GM12873 (cell line): ENCODE measurements around the gene CELSR1.

Source experiments
- TF ChIP-seq, protein P1 (sequence below): IDR thresholded peaks from 2 replicates; pipeline ENCODE4 v1.5.1; 2012; ENCODE audit warnings: low read depth, mild to moderate bottlenecking, moderate library complexity, low read length, control low read depth; ENCODE audit not compliant: insufficient read depth; ENCODE audit errors: missing control alignments

The CELSR1 gene

DNA sequence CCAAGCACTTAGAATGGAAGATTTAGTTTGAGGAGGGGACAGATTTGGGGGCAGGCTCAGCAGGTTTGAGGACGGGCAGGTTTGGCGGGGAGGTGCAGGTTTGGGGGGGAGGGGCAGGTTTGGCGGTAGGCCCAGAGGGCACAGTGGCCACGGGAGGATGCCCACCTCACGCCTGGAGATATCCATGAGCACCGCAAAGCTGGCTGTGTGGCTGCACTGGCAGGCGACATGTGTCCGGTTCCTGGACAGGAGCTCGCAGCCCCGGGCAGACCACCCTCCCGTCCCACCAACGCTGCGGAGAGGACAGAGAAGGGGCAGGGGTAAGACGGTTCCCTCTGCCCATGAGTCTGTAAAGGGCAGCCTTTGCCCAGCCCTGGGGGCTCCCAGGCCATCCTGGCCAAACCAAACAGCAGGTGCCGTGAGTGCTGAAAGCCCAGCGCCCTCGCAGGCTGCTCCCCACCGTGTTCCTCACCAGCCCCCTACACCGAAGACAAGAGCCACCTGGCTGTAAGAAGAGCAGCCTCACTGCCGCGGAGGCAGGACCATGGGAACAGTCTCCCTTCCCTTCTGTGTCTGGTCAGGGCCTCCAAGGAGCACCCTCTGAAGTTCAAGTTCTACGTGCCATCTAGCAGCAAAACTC, 158.9 kb downstream of the CELSR1 start:
- TF ChIP-seq, protein P1, sequence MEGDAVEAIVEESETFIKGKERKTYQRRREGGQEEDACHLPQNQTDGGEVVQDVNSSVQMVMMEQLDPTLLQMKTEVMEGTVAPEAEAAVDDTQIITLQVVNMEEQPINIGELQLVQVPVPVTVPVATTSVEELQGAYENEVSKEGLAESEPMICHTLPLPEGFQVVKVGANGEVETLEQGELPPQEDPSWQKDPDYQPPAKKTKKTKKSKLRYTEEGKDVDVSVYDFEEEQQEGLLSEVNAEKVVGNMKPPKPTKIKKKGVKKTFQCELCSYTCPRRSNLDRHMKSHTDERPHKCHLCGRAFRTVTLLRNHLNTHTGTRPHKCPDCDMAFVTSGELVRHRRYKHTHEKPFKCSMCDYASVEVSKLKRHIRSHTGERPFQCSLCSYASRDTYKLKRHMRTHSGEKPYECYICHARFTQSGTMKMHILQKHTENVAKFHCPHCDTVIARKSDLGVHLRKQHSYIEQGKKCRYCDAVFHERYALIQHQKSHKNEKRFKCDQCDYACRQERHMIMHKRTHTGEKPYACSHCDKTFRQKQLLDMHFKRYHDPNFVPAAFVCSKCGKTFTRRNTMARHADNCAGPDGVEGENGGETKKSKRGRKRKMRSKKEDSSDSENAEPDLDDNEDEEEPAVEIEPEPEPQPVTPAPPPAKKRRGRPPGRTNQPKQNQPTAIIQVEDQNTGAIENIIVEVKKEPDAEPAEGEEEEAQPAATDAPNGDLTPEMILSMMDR: no peak

DNA sequence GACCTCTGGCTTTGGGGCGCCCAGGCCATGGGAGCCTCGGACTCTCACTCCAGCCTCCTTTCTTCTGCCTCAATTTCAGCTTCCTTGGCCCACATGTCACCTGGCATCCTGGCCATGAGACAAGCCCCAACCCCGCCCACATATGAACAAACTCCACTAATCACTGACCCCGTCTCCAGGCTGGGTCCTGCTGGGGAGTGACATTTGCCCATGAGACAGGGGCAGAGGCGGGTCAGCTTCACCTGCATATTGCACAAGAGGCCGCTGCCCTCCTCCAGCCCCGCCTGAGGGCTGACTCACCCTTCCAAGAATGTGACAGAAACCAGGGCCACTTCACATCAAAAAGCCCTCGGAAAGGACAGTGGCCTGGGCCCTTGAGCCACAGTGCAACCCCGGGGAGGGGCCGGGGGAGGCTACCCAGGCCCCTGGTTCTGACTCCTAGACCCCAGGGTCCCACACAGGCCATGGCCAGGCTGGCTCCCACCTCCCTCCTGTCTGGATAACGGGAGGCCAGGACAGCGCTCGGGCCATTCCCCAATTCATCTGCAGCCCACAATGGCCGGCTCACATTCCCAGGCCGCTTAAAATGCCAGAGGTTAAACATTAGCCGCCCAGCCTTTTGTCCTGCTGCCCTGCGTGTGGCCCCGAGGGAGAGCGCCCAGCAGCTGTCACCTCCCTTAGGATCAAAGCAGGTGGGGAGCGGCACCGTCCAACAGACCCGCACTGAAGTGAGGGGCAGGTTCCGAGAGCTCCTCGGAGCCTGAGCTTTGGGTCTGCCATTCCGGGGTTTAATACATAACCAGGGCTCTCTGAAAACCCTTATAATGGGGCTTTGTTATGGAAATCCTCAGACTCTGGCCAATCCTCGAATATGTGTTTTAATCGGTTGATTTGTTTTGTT, 159.6 kb downstream of the CELSR1 start:
- TF ChIP-seq, protein P1: no peak

DNA sequence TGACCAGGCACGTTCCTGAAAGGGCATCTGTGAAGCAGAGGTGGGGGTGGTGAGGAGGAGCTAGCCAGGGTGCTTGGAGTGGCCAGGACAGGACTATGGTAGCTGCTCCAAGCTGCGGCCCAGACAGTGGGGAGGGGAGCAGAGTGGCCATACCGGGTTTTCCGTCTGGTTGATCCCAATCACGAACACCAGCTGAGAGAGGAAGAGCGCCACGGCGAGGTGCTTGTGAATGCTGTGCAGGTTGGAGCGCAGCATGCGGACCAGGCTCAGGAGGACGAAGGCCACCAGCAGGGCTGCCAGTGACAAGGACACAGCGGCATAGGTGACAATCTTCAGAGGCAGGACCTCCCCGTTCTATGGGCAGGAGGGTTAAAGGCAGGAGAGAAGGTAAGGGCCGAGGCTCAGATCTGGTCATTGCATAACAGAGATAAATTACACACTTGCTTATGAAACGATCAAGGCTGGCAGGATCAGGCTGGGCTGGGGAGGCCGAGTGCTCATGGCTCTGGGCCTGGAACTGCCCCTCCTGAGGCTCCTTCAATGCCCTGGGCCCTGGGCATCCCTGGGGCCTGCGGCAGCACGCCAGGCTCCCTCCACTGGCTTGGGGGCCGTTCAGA, 160.4 kb downstream of the CELSR1 start:
- TF ChIP-seq, protein P1: no peak

DNA sequence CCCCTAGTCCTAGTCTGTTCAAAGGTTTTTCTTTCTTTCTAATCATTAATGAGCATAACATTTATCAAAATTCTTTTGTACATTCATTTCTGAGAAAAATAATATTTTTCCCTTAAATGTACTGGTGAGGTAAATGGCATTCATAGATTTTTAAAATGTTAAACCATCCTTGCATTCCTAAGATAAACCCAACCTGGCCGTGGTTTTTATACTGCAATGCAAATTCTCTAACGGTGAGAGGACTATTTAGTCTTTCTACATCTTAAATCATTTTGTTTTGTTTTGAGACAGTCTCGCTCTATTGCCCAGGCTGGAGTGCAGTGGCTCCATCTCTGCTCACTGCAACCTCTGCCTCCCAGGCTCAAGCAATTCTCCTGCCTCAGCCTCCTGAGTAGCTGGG, 161.3 kb downstream of the CELSR1 start:
- TF ChIP-seq, protein P1: no peak

DNA sequence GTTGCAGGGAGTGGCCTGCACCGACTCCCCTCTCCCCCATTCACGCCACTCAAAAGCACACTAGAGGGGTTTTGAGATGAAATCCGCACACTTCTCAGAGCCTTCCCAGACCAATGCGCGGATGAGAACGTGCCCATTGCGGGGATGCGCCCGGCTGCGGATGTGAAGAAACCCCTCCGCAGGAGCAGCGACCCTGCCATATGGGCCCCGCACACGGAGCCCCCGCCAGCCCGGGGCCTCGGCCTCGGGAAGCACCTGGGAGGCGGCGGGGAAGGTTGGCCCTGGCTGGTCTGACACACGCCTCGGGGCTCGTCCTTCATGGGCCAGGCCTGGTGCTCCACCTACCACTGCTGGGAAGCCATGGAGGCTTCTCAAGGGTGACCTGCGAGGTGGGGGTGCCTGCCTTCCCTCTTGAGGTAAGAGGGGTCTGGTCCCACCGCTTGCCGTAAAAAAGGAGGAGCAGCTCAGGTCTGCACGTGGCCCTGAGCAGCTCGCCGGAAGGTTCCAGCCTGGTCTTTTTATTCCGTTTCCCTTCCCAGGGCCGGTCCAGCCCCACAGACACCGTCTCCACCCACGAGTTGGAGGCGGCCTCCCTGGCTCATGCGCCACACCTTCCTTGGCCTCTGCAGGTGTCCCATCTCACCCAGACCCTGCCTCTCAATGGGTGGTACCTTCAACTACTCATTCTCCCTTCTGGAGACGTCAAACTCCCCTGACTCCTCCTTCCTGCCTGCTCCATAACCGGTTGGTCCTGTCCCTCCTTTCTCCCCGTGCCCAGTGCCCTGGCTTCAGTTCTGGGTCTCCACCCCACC, 162.6 kb downstream of the CELSR1 start:
- TF ChIP-seq, protein P1: no peak

DNA sequence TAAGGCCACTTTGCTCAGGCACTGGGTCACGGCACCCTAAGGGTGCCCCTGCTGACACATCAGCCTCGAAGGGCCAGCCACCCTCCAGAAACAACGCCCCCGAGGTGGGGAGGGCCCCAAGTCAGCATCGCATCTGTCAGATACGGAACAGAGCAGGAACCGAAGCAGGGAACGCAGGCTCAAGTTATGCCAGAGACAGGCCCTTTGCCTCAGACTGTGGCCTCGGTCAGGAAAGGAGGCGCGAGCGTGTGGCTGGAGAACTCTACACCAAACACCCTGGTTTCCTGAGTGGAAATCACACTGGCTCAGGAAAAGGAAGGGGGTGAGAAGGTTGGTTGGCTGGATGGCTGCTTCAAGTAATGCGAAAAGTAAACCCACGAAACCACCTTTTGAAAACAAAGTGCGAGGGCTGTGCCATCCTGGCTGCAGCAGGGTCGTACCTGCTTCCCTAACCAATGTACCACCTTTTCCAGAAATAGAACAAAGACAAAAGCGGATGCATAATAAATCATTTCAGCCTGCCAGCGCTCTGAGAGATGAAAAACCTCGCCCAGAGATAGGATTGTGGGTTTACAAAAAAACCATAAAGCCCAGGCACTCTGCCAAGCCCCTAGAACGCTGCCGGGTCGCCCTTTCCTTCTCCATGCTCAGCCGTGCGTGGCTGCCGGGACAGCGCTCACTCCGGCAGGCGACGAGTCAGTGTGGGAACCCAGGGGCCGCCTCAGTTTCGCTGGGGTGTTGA, 163.3 kb downstream of the CELSR1 start:
- TF ChIP-seq, protein P1: no peak
